ENCODE results near the gene MCF2L.

DNA sequence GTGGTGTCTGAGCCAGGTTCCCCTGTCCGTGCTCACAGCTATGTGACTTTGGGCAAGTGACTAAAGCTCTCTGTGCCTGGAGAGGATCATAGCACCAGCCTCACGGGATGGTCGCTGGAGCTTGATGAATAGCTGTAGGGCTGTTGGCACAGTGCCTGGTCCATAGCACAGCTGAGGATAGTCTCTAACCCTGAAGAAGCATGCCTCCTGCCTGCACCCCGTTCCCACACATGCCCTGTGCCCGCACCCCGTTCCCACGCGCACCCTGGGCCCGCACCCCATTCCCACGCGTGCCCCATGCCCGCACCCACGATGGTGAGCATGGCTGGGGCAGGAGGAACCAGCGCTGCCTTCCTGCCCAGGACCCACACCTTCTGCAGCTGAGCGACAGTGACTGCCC lies 72.9 kb downstream of the MCF2L start:
- TF ChIP-seq TAF1 (IDR thresholded peaks at IDR 0.05; ENCODE audit: borderline replicate concordance, insufficient read depth, low read length) (no peak), POLR2AphosphoS5 (IDR thresholded peaks at IDR 0.05; ENCODE audit: low read depth, low read length) (no peak)
